MM.1S (cell line): ENCODE results near the gene CACNA1G.

ENCODE experiments used
- DNase-seq: peaks from one replicate; pipeline ENCODE4 v3.0.0-alpha.2; 2015
- H2AFZ ChIP-seq: fragments of 300-600 bp; sonication (generic); 2 replicates; pipeline ENCODE4 v1.6.0; 2016; ENCODE audit warnings: antibody characterized with exemption, low read length
- H3F3A ChIP-seq: fragments of 300-600 bp; sonication (generic); 2 replicates; pipeline ENCODE4 v1.6.1; 2016; ENCODE audit warnings: mild to moderate bottlenecking, antibody characterized with exemption, low read length, moderate library complexity, mixed read lengths; ENCODE audit not compliant: insufficient read depth
- H3K27ac ChIP-seq: fragments of 300-600 bp; sonication (generic); 2 replicates; pipeline ENCODE4 v1.5.1; 2016; ENCODE audit warnings: mild to moderate bottlenecking, low read length
- H3K27me3 ChIP-seq: fragments of 300-600 bp; sonication (generic); replicated peaks from 2 replicates; pipeline ENCODE4 v1.6.0; 2016; ENCODE audit warnings: low read length; ENCODE audit not compliant: insufficient read depth
- H3K36me3 ChIP-seq: fragments of 300-600 bp; sonication (generic); replicated peaks from 2 replicates; pipeline ENCODE4 v1.6.1; 2016; ENCODE audit warnings: mild to moderate bottlenecking, low read length, mixed read lengths; ENCODE audit not compliant: insufficient read depth
- H3K4me1 ChIP-seq: fragments of 300-600 bp; sonication (generic); 2 replicates; pipeline ENCODE4 v1.6.1; 2016; ENCODE audit warnings: low read length, mixed read lengths
- H3K4me2 ChIP-seq: fragments of 300-600 bp; sonication (generic); 2 replicates; pipeline ENCODE4 v1.6.0; 2016; ENCODE audit warnings: low read depth, low read length
- H3K4me3 ChIP-seq: fragments of 300-600 bp; sonication (generic); 2 replicates; pipeline ENCODE4 v1.5.1; 2016; ENCODE audit warnings: low read length, mixed read lengths
- H3K79me2 ChIP-seq: fragments of 300-600 bp; sonication (generic); 2 replicates; pipeline ENCODE4 v1.6.1; 2016; ENCODE audit warnings: mixed run types, low read length, mixed read lengths
- H3K9ac ChIP-seq: fragments of 300-600 bp; sonication (generic); 2 replicates; pipeline ENCODE4 v1.6.1; 2016; ENCODE audit warnings: low read length, mixed read lengths
- H3K9me2 ChIP-seq: fragments of 300-600 bp; sonication (generic); replicated peaks from 2 replicates; pipeline ENCODE4 v1.6.1; 2016; ENCODE audit warnings: mild to moderate bottlenecking, low read length, mixed read lengths; ENCODE audit not compliant: insufficient read depth
- H3K9me3 ChIP-seq: fragments of 300-600 bp; sonication (generic); replicated peaks from 2 replicates; pipeline ENCODE4 v1.6.1; 2016; ENCODE audit warnings: mild to moderate bottlenecking, low read length, mixed read lengths; ENCODE audit not compliant: insufficient read depth
- H4K20me1 ChIP-seq: fragments of 300-600 bp; sonication (generic); 2 replicates; pipeline ENCODE4 v1.6.1; 2016; ENCODE audit warnings: mild to moderate bottlenecking, low read length, moderate library complexity, mixed read lengths; ENCODE audit not compliant: insufficient read depth
- CTCF ChIP-seq: fragments of 300-600 bp; sonication (generic); IDR thresholded peaks from 2 replicates; pipeline ENCODE4 v1.5.1; 2016; ENCODE audit warnings: antibody characterized with exemption, low read length, mixed read lengths
- EZH2 ChIP-seq: fragments of 300-600 bp; sonication (generic); optimal IDR thresholded peaks from 2 replicates; pipeline ENCODE3; 2017; ENCODE audit warnings: low read depth, mild to moderate bottlenecking, antibody characterized with exemption, low read length, mixed read lengths
- EZH2phosphoT487 ChIP-seq: fragments of 300-600 bp; sonication (generic); IDR thresholded peaks from 2 replicates; pipeline ENCODE4 v1.6.1; 2018; ENCODE audit warnings: antibody characterized with exemption, low read length

Gene CACNA1G

GRCh38 chr17:50556803-50557202, 3.7 kb upstream of the CACNA1G start:
- Histone ChIP-seq H3K4me2 (no peak overlapping the region), H3K4me3 (no peak overlapping the region), H3K9ac (no peak overlapping the region), H3K4me1 (peaks cover 8% of the 10 kb centered on the region), H3K79me2 (no peaks in the 10 kb centered on the region), H4K20me1 (no peaks in the 10 kb centered on the region), H3K9me3 (no peaks in the 10 kb centered on the region), H3K36me3 (no peaks in the 10 kb centered on the region), H3K27me3 (peaks cover 40% of the 10 kb centered on the region), H2AFZ (no peak overlapping the region), H3K27ac (no peak overlapping the region), H3K9me2 (no peaks in the 10 kb centered on the region), H3F3A (no peaks in the 10 kb centered on the region)
- TF ChIP-seq CTCF (no peak), EZH2phosphoT487 (no peak), EZH2 (no peak)
- DNase-seq: no peak

DNA sequence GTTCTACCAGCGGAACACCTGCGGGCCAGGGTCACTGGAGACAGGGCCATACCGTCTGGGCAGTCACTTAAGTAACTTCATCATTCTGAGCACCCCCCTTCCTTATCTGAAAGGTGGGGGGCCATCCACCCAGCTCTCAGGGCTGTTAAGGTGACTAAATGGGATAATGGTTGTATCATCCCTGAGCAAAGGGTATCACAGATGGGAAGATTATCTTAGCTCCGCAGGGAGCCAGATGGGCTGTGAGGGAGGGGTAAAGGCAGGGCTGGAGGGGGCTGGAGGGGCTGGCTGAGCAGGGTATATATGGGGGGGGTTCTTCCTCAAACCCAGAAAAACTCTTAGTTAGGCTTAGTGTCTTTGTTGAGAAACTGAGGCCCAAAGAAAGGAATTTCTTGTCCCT, 2.9 kb upstream of the CACNA1G start:
- peaks cover 8% of the 10 kb centered on the region for H3K4me1 ChIP-seq
- no peaks in the 10 kb centered on the region for H3K36me3 ChIP-seq
- no peaks in the 10 kb centered on the region for H4K20me1 ChIP-seq
- H2AFZ ChIP-seq: no peak overlapping the region
- DNase-seq: no peak
- no peaks in the 10 kb centered on the region for H3K9me3 ChIP-seq
- no peaks in the 10 kb centered on the region for H3K9me2 ChIP-seq
- H3F3A ChIP-seq: no peaks in the 10 kb centered on the region
- no peak overlapping the region for H3K4me3 ChIP-seq
- H3K4me2 ChIP-seq: no peak overlapping the region
- H3K9ac ChIP-seq: no peak overlapping the region
- TF ChIP-seq CTCF: no peak
- H3K79me2 ChIP-seq: no peaks in the 10 kb centered on the region
- no peak overlapping the region for H3K27ac ChIP-seq
- H3K27me3 ChIP-seq: peaks cover 47% of the 10 kb centered on the region

- Histone ChIP-seq H3K27me3 (peaks cover 51% of the 10 kb centered on the region), H3K4me2 (no peak overlapping the region), H3K36me3 (no peaks in the 10 kb centered on the region), H4K20me1 (no peaks in the 10 kb centered on the region), H3K9me2 (no peaks in the 10 kb centered on the region), H3K4me3 (no peak overlapping the region), H3K9me3 (no peaks in the 10 kb centered on the region), H3K27ac (no peak overlapping the region), H2AFZ (no peak overlapping the region), H3K79me2 (no peaks in the 10 kb centered on the region), H3K4me1 (peaks cover 8% of the 10 kb centered on the region), H3F3A (no peaks in the 10 kb centered on the region), H3K9ac (no peak overlapping the region)
- TF ChIP-seq EZH2: no peak
- TF ChIP-seq EZH2phosphoT487: no peak
- TF ChIP-seq CTCF: no peak
- DNase-seq: no peak
Observed at GRCh38 chr17:50558091-50558490, 2.4 kb upstream of the CACNA1G start.

GRCh38 chr17:50558581-50558940, 2.0 kb upstream of the CACNA1G start:
- no peak for DNase-seq
- Histone ChIP-seq H3K79me2 (no peaks in the 10 kb centered on the region), H3K27me3 (peaks cover 56% of the 10 kb centered on the region), H4K20me1 (no peaks in the 10 kb centered on the region), H3K9me3 (no peaks in the 10 kb centered on the region), H2AFZ (no peak overlapping the region), H3K4me2 (no peak overlapping the region), H3K9me2 (no peaks in the 10 kb centered on the region), H3K36me3 (no peaks in the 10 kb centered on the region), H3K27ac (no peak overlapping the region), H3K4me1 (peaks cover 8% of the 10 kb centered on the region), H3K9ac (no peak overlapping the region), H3K4me3 (no peak overlapping the region), H3F3A (no peaks in the 10 kb centered on the region)
- TF ChIP-seq CTCF (no peak), EZH2phosphoT487 (no peak), EZH2 (no peak)
